ENCODE measurements around the gene ATG16L2. TPM values are rescaled to one million over a fixed set of nuclear protein-coding genes. Genes with fewer than 3 reads are reported as not detected.

The ATG16L2 gene
- total RNA-seq, 2 experiments from 2014 or later, result 104 to 105 TPM

Small RNAs within 50 kb of the gene (microRNA-seq; reads per million reads assigned to microRNA genes)
- not detected for gene MIR4692

Other genes with a start within 250 kb of the ATG16L2 start
- gene PDE2A, start 140.0 kb upstream of the ATG16L2 start, total RNA-seq, result under 1 TPM; 0.26 to 0.37 TPM
- gene ARAP1, start 62.0 kb upstream of the ATG16L2 start, total RNA-seq, result 10 to 100 TPM; 84.3 to 89.6 TPM
- gene STARD10, start 20.4 kb upstream of the ATG16L2 start, total RNA-seq, result 1 to 10 TPM; 4.0 to 4.5 TPM